Esophagus squamous epithelium (tissue), 5 donors: Measurements from ENCODE around the gene RAB40A. TPM values are rescaled to one million over a fixed set of nuclear protein-coding genes. Genes with fewer than 3 reads are reported as not detected.

Source experiments
- DNase-seq: peaks from one replicate; lab custom pipeline; 2025; lab: John Stamatoyannopoulos, UW
- H3K27ac ChIP-seq, 4 donors: fragments of 200-600 bp; sonication (generic); one replicate each; pipeline ENCODE4 v1.5.1; 2016 to 2019; ENCODE audit warnings: mild to moderate bottlenecking in 1 of 4
- H3K27me3 ChIP-seq, 4 donors: fragments of 200-600 bp; sonication (generic); 1 replicate in 3 of 4; 2 replicates in 1 of 4; pipeline versions ENCODE4 v1.5.1 to v1.6.0; 2017 to 2021; ENCODE audit warnings: antibody characterized with exemption in 1 of 4
- H3K36me3 ChIP-seq, 3 donors: fragments of 200-600 bp; sonication (generic); one replicate each; pipeline ENCODE4 v1.5.1; 2016 to 2019
- H3K4me1 ChIP-seq, 3 donors: fragments of 200-600 bp; sonication (generic); one replicate each; pipeline ENCODE4 v1.5.1; 2017 to 2019
- H3K4me3 ChIP-seq, 4 donors: fragments of 200-600 bp; sonication (generic); 1 replicate in 3 of 4; 2 replicates in 1 of 4; pipeline ENCODE4 v1.5.1; 2016 to 2019; ENCODE audit warnings: mild to moderate bottlenecking in 2 of 4, moderate library complexity in 1 of 4
- H3K9me3 ChIP-seq, 3 donors: fragments of 200-600 bp; sonication (generic); one replicate each; pipeline ENCODE4 v1.5.1; 2016 to 2019
- CTCF ChIP-seq, 6 experiments: fragments of 450-650 bp in 4 of 6; fragments of 200-600 bp in 2 of 6; sonication (generic) in 2 of 6; IDR thresholded peaks; one replicate each; pipeline ENCODE4 v1.5.1; 2016 to 2019; ENCODE audit warnings: antibody characterized with exemption in 6 of 6, mild to moderate bottlenecking in 4 of 6, moderate library complexity in 4 of 6
- POLR2A ChIP-seq, 4 donors: fragments of 450-650 bp; IDR thresholded peaks; one replicate each; pipeline ENCODE4 v1.6.1; 2017; ENCODE audit warnings: antibody characterized with exemption in 4 of 4, mild to moderate bottlenecking in 4 of 4, moderate library complexity in 3 of 4
- WGBS, 2 donors: methylation state at CpG; one replicate each; pipeline ENCODE4 v1.1.5; 2018; 5-methylcytosine and 5-hydroxymethylcytosine counted together
- intact Hi-C: fragments of 100-400 bp; cut with DNase I; formaldehyde crosslinking; loops from one replicate; pipeline ENCODE4 v1.15.0; 2022
- total RNA-seq, 4 donors: library from RNA; depleted of rRNA; stranded (reverse); fragments of >200 nt; gene quantifications; one replicate each; pipeline ENCODE4 v1.1.0, GENCODE V29; 2016
- donor health status: DM: yes; HTN: yes; CAD: no.

Gene RAB40A
- total RNA-seq, 4 donors from 2014 or later: 0.15 to 14.1 (median 1.0) TPM

DNA sequence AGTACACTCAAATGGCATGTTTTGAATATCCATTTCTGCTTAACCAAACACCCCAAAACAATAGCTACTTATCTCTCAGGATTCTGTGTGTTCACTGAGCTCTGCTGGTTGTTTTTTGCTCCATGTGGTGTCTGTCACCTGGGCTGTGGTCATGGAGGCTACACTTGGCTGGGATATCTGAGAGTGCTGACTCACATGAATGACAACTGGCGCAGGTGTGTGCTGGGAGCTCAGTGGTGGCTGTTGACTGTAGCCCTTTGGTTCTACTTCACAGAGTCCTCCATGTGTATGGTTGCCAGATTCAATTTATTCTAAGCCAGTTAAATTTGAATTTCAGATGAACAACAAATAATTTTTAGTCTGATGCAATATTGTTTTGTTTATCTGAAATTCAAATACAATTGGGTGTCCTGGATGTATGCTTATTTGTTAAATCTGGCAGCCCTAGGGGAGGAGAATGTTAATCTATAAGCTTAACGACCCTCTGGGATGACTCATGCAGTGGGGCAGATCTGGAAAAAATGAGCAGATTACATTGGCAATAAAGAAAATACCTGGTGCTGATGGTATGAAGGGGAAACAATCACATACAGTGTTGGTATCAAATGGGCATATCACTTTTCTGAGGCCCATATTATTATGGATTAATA, 37.8 kb upstream of the RAB40A start:
- Histone ChIP-seq H3K27me3 (no peaks in the 10 kb centered on the region), H3K4me3 (no peak overlapping the region), H3K36me3 (no peaks in the 10 kb centered on the region), H3K9me3 (no peaks in the 10 kb centered on the region), H3K4me1 (no peaks in the 10 kb centered on the region), H3K27ac (no peak overlapping the region)
- DNase-seq: no peak
- 33% methylated on average over 2 of the region's 2 CpGs; no CpG with 5 or more reads in 1 of the 2 donors for WGBS, 2 donors
- intact Hi-C loops: no loop called here
- TF ChIP-seq CTCF (IDR thresholded peaks at IDR 0.05) (no peak), POLR2A (IDR thresholded peaks at IDR 0.05) (no peak)

DNA sequence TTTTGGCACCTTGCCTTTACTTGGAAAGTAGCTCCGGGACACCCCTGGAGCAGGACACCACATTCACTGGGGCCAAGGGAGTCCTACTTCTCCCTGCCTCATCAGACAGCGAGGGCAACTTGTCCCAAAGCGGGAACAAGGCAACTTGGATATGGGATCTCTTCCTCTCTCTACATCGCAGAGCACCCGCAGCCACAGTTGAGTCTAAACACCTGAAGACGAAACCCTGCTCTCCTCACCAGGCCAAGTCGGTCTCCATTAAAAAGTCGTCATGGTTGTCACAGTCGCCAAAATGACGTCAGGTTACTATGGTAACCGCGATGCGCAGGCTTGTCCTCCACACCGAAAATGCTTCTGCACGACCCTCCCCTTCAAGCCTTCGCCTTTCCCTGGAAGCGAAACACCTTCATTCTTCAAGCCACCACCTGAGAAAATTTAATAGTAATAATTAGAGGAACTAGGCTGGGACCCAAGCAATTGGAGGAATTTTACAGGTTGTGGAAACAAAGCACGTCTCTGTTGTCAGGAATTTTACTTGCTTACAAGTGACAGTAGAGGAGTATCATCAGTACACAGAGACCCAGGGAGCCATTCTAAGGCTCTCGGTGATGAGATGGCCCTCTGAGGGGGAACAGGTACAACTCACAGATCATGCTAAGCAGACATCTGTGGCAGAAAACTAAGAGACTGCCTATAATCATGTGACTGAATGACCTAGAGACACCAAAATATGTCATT, 35.6 kb upstream of the RAB40A start:
- Histone ChIP-seq H3K36me3 (no peaks in the 10 kb centered on the region), H3K27me3 (no peaks in the 10 kb centered on the region), H3K27ac (no peak overlapping the region), H3K9me3 (no peaks in the 10 kb centered on the region), H3K4me3 (peak overlapping the region; percentile 12 to 54 (median 28)), H3K4me1 (no peaks in the 10 kb centered on the region)
- DNase-seq: no peak
- 20 to 27% methylated on average over 2 to 14 of the region's 19 CpGs for WGBS, 2 donors
- TF ChIP-seq POLR2A (IDR thresholded peaks at IDR 0.05): no peak
- no peak for TF ChIP-seq CTCF (IDR thresholded peaks at IDR 0.05)
- intact Hi-C loops: no loop called here

GRCh38 chrX:103552236-103552635, 32.9 kb upstream of the RAB40A start:
- 94 to 100% methylated on average over 1 of the region's 1 CpG for WGBS, 2 donors
- H3K27ac ChIP-seq: no peak overlapping the region
- TF ChIP-seq CTCF (IDR thresholded peaks at IDR 0.05) (no peak), POLR2A (IDR thresholded peaks at IDR 0.05) (no peak)
- no peaks in the 10 kb centered on the region for H3K9me3 ChIP-seq
- H3K4me1 ChIP-seq: no peaks in the 10 kb centered on the region
- no peak for DNase-seq
- no peaks in the 10 kb centered on the region for H3K36me3 ChIP-seq
- intact Hi-C loops: no loop called here
- no peaks in the 10 kb centered on the region for H3K27me3 ChIP-seq
- H3K4me3 ChIP-seq: no peak overlapping the region

DNA sequence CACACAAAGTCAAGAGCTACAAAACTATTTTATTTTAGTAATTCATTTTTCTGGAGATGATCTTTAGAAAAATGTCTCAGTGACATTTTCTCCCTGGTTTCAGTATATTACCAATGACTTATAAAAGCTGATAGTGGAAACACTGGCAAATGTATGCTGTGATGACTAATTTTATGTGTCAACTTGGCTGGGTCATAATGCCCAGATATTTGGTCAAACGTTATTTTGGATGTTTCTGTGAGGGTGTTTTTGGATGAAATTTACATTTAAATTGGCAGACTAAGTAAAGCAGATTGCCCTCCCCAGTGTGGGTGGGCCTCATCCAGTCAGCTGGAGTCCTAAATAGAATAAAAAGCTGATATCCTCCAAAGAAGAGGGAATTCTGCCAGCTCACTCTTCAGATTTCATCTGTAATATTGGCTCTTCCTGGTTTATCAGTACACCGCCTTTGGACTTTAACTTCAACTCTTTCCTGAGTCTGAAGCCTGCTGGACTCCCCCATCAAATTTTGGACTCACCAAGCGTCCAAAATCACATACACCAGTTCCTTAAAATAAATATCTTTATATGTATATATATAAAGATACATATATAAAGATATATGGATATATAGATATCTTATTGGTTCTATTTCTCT, 31.2 kb upstream of the RAB40A start:
- WGBS, 2 donors: 43 to 60% methylated on average over 3 of the region's 3 CpGs
- no peaks in the 10 kb centered on the region for H3K4me1 ChIP-seq
- no peak overlapping the region for H3K27ac ChIP-seq
- no peaks in the 10 kb centered on the region for H3K27me3 ChIP-seq
- intact Hi-C loops: no loop called here
- TF ChIP-seq POLR2A (IDR thresholded peaks at IDR 0.05) (no peak), CTCF (IDR thresholded peaks at IDR 0.05) (no peak)
- H3K4me3 ChIP-seq: no peak overlapping the region
- DNase-seq: no peak
- H3K36me3 ChIP-seq: no peaks in the 10 kb centered on the region
- H3K9me3 ChIP-seq: no peaks in the 10 kb centered on the region

GRCh38 chrX:103549916-103550315, 30.6 kb upstream of the RAB40A start:
- Histone ChIP-seq H3K9me3 (no peaks in the 10 kb centered on the region), H3K4me1 (no peaks in the 10 kb centered on the region), H3K4me3 (no peak overlapping the region), H3K27me3 (no peaks in the 10 kb centered on the region), H3K36me3 (no peaks in the 10 kb centered on the region), H3K27ac (no peak overlapping the region)
- DNase-seq: no peak
- no peak for TF ChIP-seq CTCF (IDR thresholded peaks at IDR 0.05)
- TF ChIP-seq POLR2A (IDR thresholded peaks at IDR 0.05): no peak
- 62% methylated on average over 3 of the region's 3 CpGs for WGBS, 2 donors
- intact Hi-C loops: no loop called here
